Embryonic facial prominence (tissue), 1 donor: ENCODE measurements around the gene C3orf49.
A peak's percentile ranks its signal among the peaks of the same experiment; 100 is the strongest.

Experiments used
- DNase-seq: peaks from one replicate; pipeline ENCODE4 v3.0.0-alpha.2; 2016; ENCODE audit errors: extremely low spot score

Gene C3orf49

GRCh38 chr3:63819151-63819398, at the start of gene C3orf49:
Gene C3orf49, plus strand, starts transcription at chr3:63819299. Its CDS starts 173 bp downstream, at chr3:63819472.
- DNase-seq = no peak

- DNase-seq = no peak
Measured at GRCh38 chr3:63774781-63775180, 44.3 kb upstream of the C3orf49 start.

GRCh38 chr3:63779227-63779626, 39.9 kb upstream of the C3orf49 start:
- no peak for DNase-seq

GRCh38 chr3:63791974-63792373, 27.1 kb upstream of the C3orf49 start:
- DNase-seq = no peak

- no peak for DNase-seq
Measured at GRCh38 chr3:63795438-63795837, 23.7 kb upstream of the C3orf49 start.

- DNase-seq = no peak
Measured at GRCh38 chr3:63798544-63798943, 20.6 kb upstream of the C3orf49 start.

GRCh38 chr3:63798949-63799348, 20.1 kb upstream of the C3orf49 start:
- DNase-seq = no peak

- DNase-seq = no peak
Measured at GRCh38 chr3:63800097-63800496, 19.0 kb upstream of the C3orf49 start.

GRCh38 chr3:63803911-63804310, 15.2 kb upstream of the C3orf49 start:
- DNase-seq = no peak

- DNase-seq = no peak
Measured at GRCh38 chr3:63807961-63808565, 11.0 kb upstream of the C3orf49 start.

GRCh38 chr3:63808633-63809032, 10.5 kb upstream of the C3orf49 start:
- no peak for DNase-seq

- DNase-seq = no peak
Measured at GRCh38 chr3:63809607-63810006, 9.5 kb upstream of the C3orf49 start.

GRCh38 chr3:63814237-63814636, 4.9 kb upstream of the C3orf49 start:
- DNase-seq = no peak

- DNase-seq = no peak
Measured at GRCh38 chr3:63817225-63817624, 1.9 kb upstream of the C3orf49 start.

- peak; percentile 59 for DNase-seq
Measured at GRCh38 chr3:63818282-63819150, 583 bp upstream of the C3orf49 start.

- no peak for DNase-seq
Measured at GRCh38 chr3:63824309-63824708, 5.2 kb downstream of the C3orf49 start.

GRCh38 chr3:63830526-63830925, 11.4 kb downstream of the C3orf49 start:
- no peak for DNase-seq

GRCh38 chr3:63832395-63832794, 13.3 kb downstream of the C3orf49 start:
- no peak for DNase-seq

GRCh38 chr3:63841704-63842103, 22.6 kb downstream of the C3orf49 start:
- DNase-seq = no peak

GRCh38 chr3:63842127-63842526, 23.0 kb downstream of the C3orf49 start:
- no peak for DNase-seq

- no peak for DNase-seq
Measured at GRCh38 chr3:63845215-63845614, 26.1 kb downstream of the C3orf49 start.

- DNase-seq = no peak
Measured at GRCh38 chr3:63847718-63848450, 28.8 kb downstream of the C3orf49 start.

- DNase-seq = no peak
Measured at GRCh38 chr3:63849175-63849574, 30.1 kb downstream of the C3orf49 start.
